ENCODE results near the gene MAOA. TPM values are rescaled to one million over a fixed set of nuclear protein-coding genes. Genes with fewer than 3 reads are reported as not detected.

Gene MAOA
- total and polyA plus RNA-seq, 2 of the 13 experiments (the other 11 are each of a cell fraction or from before 2014, with no cell fraction given): 13.4 to 14.7 TPM

DNA sequence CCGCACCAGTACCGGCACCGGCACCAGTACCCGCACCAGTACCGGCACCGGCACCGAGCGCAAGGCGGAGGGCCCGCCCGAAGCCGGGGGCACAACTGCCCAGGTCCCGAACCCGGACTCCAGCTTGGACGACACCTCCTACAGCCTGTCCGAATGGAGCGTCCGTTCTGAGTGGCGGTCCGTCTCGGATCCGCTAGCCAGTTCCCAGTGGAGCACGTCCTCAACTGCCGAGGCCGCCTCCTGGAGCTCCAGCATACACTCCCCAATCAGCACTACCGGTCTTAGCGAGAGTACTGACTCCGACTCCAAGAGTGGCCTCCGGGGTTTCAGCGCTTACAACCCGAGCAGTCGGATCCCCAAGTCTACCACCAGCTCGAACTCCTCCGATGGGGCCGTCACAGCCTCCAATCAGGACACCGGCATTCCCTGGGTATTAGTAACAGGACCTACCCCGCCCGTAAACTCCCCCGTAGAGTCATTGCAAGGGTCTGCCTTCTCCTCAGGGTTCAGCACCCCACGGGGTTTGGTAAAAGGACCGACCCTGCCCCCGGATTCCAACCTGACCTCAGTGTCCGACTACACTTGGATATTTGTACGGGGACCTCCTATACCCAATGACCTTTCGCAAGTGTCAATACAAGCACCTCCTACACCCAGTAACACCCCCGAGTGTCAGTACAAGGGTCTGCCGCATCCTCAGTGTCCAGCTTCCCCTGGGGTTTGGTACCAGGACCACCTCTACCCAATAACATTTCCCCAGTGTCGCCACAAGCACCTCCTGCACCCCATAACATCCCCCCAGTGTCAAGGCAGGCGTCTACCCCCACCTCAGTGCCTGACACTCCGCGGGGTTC is 721 bp upstream of the MAOA start (continued):
- TF ChIP-seq, protein P1, sequence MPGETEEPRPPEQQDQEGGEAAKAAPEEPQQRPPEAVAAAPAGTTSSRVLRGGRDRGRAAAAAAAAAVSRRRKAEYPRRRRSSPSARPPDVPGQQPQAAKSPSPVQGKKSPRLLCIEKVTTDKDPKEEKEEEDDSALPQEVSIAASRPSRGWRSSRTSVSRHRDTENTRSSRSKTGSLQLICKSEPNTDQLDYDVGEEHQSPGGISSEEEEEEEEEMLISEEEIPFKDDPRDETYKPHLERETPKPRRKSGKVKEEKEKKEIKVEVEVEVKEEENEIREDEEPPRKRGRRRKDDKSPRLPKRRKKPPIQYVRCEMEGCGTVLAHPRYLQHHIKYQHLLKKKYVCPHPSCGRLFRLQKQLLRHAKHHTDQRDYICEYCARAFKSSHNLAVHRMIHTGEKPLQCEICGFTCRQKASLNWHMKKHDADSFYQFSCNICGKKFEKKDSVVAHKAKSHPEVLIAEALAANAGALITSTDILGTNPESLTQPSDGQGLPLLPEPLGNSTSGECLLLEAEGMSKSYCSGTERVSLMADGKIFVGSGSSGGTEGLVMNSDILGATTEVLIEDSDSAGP (CRISPR knock-in tag; IDR thresholded peaks at IDR 0.05; ENCODE audit: borderline replicate concordance): peak; percentile 33; the same call in 1 of the 2 replicates
- TF ChIP-seq, protein P2, sequence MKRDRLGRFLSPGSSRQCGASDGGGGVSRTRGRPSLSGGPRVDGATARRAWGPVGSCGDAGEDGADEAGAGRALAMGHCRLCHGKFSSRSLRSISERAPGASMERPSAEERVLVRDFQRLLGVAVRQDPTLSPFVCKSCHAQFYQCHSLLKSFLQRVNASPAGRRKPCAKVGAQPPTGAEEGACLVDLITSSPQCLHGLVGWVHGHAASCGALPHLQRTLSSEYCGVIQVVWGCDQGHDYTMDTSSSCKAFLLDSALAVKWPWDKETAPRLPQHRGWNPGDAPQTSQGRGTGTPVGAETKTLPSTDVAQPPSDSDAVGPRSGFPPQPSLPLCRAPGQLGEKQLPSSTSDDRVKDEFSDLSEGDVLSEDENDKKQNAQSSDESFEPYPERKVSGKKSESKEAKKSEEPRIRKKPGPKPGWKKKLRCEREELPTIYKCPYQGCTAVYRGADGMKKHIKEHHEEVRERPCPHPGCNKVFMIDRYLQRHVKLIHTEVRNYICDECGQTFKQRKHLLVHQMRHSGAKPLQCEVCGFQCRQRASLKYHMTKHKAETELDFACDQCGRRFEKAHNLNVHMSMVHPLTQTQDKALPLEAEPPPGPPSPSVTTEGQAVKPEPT (CRISPR knock-in tag; IDR thresholded peaks at IDR 0.05; ENCODE audit: low read depth): no peak
- TF ChIP-seq, protein P3, sequence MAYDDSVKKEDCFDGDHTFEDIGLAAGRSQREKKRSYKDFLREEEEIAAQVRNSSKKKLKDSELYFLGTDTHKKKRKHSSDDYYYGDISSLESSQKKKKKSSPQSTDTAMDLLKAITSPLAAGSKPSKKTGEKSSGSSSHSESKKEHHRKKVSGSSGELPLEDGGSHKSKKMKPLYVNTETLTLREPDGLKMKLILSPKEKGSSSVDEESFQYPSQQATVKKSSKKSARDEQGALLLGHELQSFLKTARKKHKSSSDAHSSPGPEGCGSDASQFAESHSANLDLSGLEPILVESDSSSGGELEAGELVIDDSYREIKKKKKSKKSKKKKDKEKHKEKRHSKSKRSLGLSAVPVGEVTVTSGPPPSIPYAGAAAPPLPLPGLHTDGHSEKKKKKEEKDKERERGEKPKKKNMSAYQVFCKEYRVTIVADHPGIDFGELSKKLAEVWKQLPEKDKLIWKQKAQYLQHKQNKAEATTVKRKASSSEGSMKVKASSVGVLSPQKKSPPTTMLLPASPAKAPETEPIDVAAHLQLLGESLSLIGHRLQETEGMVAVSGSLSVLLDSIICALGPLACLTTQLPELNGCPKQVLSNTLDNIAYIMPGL (CRISPR knock-in tag; IDR thresholded peaks at IDR 0.05; ENCODE audit: borderline replicate concordance in 1 of 2, low read depth in 1 of 2): peak; percentile 5 to 8; a peak in 1 of 4 replicates
- TF ChIP-seq, protein P4, sequence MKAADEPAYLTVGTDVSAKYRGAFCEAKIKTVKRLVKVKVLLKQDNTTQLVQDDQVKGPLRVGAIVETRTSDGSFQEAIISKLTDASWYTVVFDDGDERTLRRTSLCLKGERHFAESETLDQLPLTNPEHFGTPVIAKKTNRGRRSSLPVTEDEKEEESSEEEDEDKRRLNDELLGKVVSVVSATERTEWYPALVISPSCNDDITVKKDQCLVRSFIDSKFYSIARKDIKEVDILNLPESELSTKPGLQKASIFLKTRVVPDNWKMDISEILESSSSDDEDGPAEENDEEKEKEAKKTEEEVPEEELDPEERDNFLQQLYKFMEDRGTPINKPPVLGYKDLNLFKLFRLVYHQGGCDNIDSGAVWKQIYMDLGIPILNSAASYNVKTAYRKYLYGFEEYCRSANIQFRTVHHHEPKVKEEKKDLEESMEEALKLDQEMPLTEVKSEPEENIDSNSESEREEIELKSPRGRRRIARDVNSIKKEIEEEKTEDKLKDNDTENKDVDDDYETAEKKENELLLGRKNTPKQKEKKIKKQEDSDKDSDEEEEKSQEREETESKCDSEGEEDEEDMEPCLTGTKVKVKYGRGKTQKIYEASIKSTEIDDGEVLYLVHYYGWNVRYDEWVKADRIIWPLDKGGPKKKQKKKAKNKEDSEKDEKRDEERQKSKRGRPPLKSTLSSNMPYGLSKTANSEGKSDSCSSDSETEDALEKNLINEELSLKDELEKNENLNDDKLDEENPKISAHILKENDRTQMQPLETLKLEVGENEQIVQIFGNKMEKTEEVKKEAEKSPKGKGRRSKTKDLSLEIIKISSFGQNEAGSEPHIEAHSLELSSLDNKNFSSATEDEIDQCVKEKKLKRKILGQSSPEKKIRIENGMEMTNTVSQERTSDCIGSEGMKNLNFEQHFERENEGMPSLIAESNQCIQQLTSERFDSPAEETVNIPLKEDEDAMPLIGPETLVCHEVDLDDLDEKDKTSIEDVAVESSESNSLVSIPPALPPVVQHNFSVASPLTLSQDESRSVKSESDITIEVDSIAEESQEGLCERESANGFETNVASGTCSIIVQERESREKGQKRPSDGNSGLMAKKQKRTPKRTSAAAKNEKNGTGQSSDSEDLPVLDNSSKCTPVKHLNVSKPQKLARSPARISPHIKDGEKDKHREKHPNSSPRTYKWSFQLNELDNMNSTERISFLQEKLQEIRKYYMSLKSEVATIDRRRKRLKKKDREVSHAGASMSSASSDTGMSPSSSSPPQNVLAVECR (CRISPR knock-in tag; IDR thresholded peaks at IDR 0.05; ENCODE audit: borderline replicate concordance): 0 out of 2 replicates have a peak, but pooled peaks have one; percentile 12
- peak; percentile 3 for TF ChIP-seq HNRNPLL (IDR thresholded peaks at IDR 0.05; ENCODE audit: low read depth, low read length, poor library complexity, severe bottlenecking)
- TF ChIP-seq, protein P5, sequence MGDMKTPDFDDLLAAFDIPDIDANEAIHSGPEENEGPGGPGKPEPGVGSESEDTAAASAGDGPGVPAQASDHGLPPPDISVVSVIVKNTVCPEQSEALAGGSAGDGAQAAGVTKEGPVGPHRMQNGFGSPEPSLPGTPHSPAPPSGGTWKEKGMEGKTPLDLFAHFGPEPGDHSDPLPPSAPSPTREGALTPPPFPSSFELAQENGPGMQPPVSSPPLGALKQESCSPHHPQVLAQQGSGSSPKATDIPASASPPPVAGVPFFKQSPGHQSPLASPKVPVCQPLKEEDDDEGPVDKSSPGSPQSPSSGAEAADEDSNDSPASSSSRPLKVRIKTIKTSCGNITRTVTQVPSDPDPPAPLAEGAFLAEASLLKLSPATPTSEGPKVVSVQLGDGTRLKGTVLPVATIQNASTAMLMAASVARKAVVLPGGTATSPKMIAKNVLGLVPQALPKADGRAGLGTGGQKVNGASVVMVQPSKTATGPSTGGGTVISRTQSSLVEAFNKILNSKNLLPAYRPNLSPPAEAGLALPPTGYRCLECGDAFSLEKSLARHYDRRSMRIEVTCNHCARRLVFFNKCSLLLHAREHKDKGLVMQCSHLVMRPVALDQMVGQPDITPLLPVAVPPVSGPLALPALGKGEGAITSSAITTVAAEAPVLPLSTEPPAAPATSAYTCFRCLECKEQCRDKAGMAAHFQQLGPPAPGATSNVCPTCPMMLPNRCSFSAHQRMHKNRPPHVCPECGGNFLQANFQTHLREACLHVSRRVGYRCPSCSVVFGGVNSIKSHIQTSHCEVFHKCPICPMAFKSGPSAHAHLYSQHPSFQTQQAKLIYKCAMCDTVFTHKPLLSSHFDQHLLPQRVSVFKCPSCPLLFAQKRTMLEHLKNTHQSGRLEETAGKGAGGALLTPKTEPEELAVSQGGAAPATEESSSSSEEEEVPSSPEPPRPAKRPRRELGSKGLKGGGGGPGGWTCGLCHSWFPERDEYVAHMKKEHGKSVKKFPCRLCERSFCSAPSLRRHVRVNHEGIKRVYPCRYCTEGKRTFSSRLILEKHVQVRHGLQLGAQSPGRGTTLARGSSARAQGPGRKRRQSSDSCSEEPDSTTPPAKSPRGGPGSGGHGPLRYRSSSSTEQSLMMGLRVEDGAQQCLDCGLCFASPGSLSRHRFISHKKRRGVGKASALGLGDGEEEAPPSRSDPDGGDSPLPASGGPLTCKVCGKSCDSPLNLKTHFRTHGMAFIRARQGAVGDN (CRISPR knock-in tag; IDR thresholded peaks at IDR 0.05): peak; percentile 53
- TF ChIP-seq, protein P6, sequence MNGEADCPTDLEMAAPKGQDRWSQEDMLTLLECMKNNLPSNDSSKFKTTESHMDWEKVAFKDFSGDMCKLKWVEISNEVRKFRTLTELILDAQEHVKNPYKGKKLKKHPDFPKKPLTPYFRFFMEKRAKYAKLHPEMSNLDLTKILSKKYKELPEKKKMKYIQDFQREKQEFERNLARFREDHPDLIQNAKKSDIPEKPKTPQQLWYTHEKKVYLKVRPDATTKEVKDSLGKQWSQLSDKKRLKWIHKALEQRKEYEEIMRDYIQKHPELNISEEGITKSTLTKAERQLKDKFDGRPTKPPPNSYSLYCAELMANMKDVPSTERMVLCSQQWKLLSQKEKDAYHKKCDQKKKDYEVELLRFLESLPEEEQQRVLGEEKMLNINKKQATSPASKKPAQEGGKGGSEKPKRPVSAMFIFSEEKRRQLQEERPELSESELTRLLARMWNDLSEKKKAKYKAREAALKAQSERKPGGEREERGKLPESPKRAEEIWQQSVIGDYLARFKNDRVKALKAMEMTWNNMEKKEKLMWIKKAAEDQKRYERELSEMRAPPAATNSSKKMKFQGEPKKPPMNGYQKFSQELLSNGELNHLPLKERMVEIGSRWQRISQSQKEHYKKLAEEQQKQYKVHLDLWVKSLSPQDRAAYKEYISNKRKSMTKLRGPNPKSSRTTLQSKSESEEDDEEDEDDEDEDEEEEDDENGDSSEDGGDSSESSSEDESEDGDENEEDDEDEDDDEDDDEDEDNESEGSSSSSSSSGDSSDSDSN (CRISPR knock-in tag; IDR thresholded peaks at IDR 0.05): peak; percentile 11
- peak; percentile 58; the same call in 1 of the 2 replicates for TF ChIP-seq ZNF777 (CRISPR knock-in tag; IDR thresholded peaks at IDR 0.05)
